ENCODE measurements around the gene MTHFS.

DNA sequence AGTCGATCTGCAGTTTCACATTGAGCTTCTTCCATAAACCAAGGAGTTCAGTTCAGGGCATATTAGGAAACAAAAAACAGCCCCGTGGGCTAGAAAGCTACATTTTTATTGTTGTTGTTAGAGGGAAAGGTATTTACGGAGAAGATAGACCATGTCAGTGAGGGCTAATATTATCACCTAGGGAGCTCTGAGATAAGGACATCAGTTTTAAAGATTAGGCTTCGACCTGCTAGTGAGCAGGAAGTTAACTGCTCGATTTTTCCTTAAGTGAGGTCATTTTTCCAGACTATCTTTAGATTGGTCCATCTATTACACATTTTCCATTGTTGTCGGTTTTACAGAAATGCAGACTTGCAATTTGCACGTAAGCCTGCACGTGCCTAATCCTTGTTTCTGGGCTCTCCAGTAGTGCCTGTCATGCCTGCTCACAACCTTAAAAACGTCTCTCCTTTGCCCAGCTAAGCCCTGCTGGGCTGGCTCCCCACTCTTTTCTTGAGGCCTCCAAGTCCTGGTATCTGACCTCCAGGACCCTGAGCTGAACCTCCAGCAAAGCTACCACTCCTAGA lies 72.6 kb downstream of the MTHFS start:
- TF ChIP-seq FOXK2 (IDR thresholded peaks at IDR 0.05): no peak
- TF ChIP-seq FOXM1 (IDR thresholded peaks at IDR 0.05; ENCODE audit: borderline replicate concordance): no peak
- TF ChIP-seq SP1 (IDR thresholded peaks at IDR 0.05): no peak
- no peak for TF ChIP-seq ZNF384 (IDR thresholded peaks at IDR 0.05)

Data from HEK293T (cell line).